HUES6 (cell line): Measurements from ENCODE around the gene SULT1C3.

Experiments used
- H3K27ac ChIP-seq: 2 replicates; pipeline ENCODE4 v1.7.0; 2013; ENCODE audit warnings: low read depth, mild to moderate bottlenecking, low read length, inconsistent platforms
- H3K27me3 ChIP-seq: 2 replicates; pipeline ENCODE4 v1.6.1; 2013; ENCODE audit warnings: low read length; ENCODE audit not compliant: control insufficient read depth, insufficient read depth
- H3K36me3 ChIP-seq: 2 replicates; pipeline ENCODE4 v1.6.1; 2013; ENCODE audit warnings: low read length; ENCODE audit not compliant: control insufficient read depth, insufficient read depth
- H3K4me1 ChIP-seq: 2 replicates; pipeline ENCODE4 v1.6.1; 2013; ENCODE audit warnings: low read length; ENCODE audit not compliant: control insufficient read depth, insufficient read depth
- H3K4me3 ChIP-seq: 2 replicates; pipeline ENCODE4 v1.5.1; 2013; ENCODE audit warnings: low read depth, low read length
- H3K9ac ChIP-seq: one replicate; pipeline ENCODE4 v1.6.1; 2013; ENCODE audit warnings: mild to moderate bottlenecking, low read length
- H3K9me3 ChIP-seq: 2 replicates; pipeline ENCODE4 v1.6.1; 2013; ENCODE audit warnings: low read depth, low read length; ENCODE audit not compliant: control insufficient read depth, insufficient read depth

The SULT1C3 gene

DNA sequence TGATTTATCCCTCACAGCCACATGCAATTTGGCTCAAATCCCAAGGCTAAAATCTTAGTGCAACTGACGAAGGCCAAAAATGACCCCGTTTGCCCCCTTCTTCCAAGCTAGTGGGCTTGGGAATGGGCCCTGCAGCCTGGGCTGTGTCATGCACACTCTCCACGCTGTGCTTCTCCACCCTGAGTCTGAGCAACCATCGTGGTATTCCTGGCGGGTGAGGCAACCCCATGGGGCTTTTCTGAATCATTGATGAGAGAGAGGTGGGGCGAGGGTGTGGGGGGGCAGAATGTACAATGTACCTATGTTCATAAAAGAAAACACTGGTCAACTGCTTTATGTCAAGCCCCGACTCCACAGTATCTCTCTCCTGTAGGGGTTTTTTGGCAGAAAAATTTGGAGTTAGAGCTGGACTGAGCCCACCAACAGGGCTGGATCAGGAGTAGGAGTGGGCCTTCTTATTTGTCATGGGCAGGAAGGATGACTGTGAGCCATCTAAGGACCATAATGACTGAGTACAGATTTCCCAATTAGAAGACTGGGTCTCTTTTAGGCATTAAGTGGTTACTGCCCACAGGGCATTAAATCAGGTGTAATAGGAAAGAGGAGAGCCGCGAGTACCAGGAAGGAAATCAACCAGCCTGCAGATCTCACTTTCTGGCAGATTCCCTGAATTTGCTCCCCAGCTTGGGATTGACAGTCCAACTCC is 57.8 kb downstream of the SULT1C3 start:
- no peaks in the 10 kb centered on the region for H3K36me3 ChIP-seq

DNA sequence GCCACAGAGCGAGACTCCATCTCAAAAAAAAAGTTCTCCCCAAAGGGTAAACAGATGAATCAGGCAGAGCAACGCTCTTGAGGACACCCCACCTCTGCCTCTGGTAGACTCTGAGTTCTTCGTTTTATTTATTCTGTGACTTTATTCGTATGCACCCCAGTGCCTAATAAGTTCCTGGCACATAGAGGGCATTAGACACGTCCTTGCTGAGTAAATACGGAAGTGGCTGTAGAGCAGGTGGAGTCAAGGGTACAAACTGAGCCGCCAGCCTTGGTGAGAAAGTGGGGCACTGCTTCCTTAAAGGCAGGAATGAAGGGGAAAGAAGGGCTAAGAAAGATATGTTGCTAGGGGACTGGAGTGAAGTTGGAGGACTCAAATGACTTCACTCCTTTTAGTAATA is 61.8 kb downstream of the SULT1C3 start:
- no peak overlapping the region for H3K4me3 ChIP-seq
- H3K9ac ChIP-seq, result no peak overlapping the region
- no peaks in the 10 kb centered on the region for H3K4me1 ChIP-seq
- no peaks in the 10 kb centered on the region for H3K36me3 ChIP-seq
- H3K27ac ChIP-seq, result no peak overlapping the region
- no peaks in the 10 kb centered on the region for H3K9me3 ChIP-seq
- H3K27me3 ChIP-seq, result no peaks in the 10 kb centered on the region

More for the DNA sequence above, 57.8 kb downstream of the SULT1C3 start:
- H3K9me3 ChIP-seq, result no peaks in the 10 kb centered on the region
- H3K9ac ChIP-seq, result no peak overlapping the region
- no peak overlapping the region for H3K27ac ChIP-seq
- no peaks in the 10 kb centered on the region for H3K27me3 ChIP-seq
- H3K4me3 ChIP-seq, result no peak overlapping the region
- no peaks in the 10 kb centered on the region for H3K4me1 ChIP-seq

DNA sequence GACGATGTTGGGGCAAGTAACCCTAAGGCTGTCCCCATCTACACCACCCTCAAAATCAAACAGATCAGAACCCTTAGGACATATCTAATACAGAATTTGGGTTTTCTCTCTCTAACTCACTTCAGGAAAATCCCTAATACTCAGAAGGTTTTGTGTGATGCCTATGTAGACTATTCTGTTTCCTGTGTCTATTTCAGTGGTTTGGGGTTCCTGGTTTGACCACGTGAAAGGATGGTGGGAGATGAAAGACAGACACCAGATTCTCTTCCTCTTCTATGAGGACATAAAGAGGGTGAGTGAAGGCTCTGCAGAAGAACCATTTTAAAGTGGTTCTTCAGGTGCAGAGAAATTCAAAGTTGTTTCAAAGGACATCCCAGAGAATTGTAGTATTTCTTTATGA is 65.2 kb downstream of the SULT1C3 start:
- no peak overlapping the region for H3K4me3 ChIP-seq

GRCh38 chr2:108305901-108306300 is 66.1 kb downstream of the SULT1C3 start:
- H3K4me3 ChIP-seq, result no peak overlapping the region
- no peaks in the 10 kb centered on the region for H3K9me3 ChIP-seq
- no peak overlapping the region for H3K27ac ChIP-seq
- no peaks in the 10 kb centered on the region for H3K27me3 ChIP-seq
- H3K36me3 ChIP-seq, result no peaks in the 10 kb centered on the region
- no peak overlapping the region for H3K9ac ChIP-seq
- H3K4me1 ChIP-seq, result no peaks in the 10 kb centered on the region

More for the DNA sequence above, 65.2 kb downstream of the SULT1C3 start:
- no peaks in the 10 kb centered on the region for H3K36me3 ChIP-seq
- no peaks in the 10 kb centered on the region for H3K9me3 ChIP-seq
- no peak overlapping the region for H3K27ac ChIP-seq
- H3K9ac ChIP-seq, result no peak overlapping the region
- no peaks in the 10 kb centered on the region for H3K4me1 ChIP-seq
- no peaks in the 10 kb centered on the region for H3K27me3 ChIP-seq

GRCh38 chr2:108309903-108310302 is 70.1 kb downstream of the SULT1C3 start:
- H3K4me3 ChIP-seq, result no peak overlapping the region
- H3K4me1 ChIP-seq, result 0 out of 2 replicates have a peak, but pooled peaks cover under 1% of the 10 kb centered on the region
- H3K9me3 ChIP-seq, result 0 out of 2 replicates have a peak, but pooled peaks cover 8% of the 10 kb centered on the region
- no peaks in the 10 kb centered on the region for H3K27me3 ChIP-seq
- no peaks in the 10 kb centered on the region for H3K36me3 ChIP-seq
- no peak overlapping the region for H3K27ac ChIP-seq
- no peak overlapping the region for H3K9ac ChIP-seq
